Left lobe of liver (tissue), 2 donors: ENCODE results near the gene CADM2. TPM values are rescaled to one million over a fixed set of nuclear protein-coding genes. Genes with fewer than 3 reads are reported as not detected.
A peak's percentile ranks its signal among the peaks of the same experiment; 100 is the strongest.

Source experiments
- ATAC-seq: fragments of 200-7000 bp; cut with Tn5 transposase; one replicate; pipeline ENCODE4 v1.9.1; 2020; ENCODE audit warnings: mild to moderate bottlenecking, moderate library complexity
- DNase-seq: peaks from one replicate; pipeline ENCODE4 v3.0.0-alpha.2; 2020; ENCODE audit warnings: low spot score
- total RNA-seq: library from RNA; stranded (reverse); gene quantifications from one replicate; pipeline ENCODE4 v1.2.1, GENCODE V29; 2021
- donor health status: DM: no; HTN: no; CAD: no; lungs with moderate emphysema.
- donor health status: DM: no; HTN: yes; CAD: no.

Gene CADM2
- total RNA-seq, 1 donor from 2014 or later = 0.08 TPM

GRCh38 chr3:85533586-85533985 lies 574.8 kb downstream of the CADM2 start:
- no peak for ATAC-seq
- DNase-seq = no peak

DNA sequence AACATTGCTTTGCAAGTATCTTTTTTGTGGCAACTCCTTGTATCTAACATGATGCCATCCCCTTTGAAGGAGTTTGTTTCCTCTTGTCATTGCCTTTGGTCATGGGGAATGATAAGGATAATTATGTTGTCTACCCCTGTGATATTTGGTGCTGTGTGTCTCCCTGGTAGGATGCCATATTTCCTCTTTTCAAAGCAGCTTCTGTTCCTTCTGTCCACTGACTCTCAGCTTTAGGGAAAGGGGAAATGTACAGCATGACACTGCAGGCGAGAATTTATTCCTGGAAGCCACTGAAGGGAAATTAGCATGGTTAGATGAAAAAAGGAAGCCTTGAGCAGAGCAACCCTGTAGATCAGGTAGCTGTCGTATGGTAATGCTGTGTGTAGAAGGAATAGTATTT lies 576.7 kb downstream of the CADM2 start:
- ATAC-seq = no peak
- no peak for DNase-seq

GRCh38 chr3:85539232-85539631 lies 580.4 kb downstream of the CADM2 start:
- ATAC-seq (no peak), DNase-seq (no peak)

GRCh38 chr3:85554153-85554552 lies 595.4 kb downstream of the CADM2 start:
- no peak for DNase-seq
- no peak for ATAC-seq

- ATAC-seq (peak; percentile 34), DNase-seq (no peak)
Observed at GRCh38 chr3:85560088-85560785, 601.4 kb downstream of the CADM2 start.

GRCh38 chr3:85567071-85567676 lies 608.4 kb downstream of the CADM2 start:
- peak; percentile 38 for ATAC-seq
- no peak for DNase-seq

DNA sequence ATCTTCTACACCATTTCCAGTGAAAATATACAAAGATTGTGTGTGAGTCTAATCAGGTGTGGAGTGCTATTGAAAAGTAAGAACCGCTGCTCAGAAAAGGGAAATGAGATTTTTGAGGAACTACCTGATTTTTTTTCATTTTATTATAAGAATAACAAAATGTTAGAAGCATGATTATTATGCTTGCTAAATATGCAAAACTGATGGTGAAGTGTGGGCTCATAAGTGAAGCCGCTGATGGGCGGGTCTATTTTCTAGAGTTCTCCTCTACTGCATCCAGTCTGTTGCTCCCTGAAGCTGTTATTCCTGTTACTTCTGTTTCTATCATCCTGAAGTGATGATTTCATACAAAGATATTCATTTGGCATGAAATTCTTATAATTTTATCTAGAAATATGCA lies 612.0 kb downstream of the CADM2 start:
- ATAC-seq (no peak), DNase-seq (no peak)

DNA sequence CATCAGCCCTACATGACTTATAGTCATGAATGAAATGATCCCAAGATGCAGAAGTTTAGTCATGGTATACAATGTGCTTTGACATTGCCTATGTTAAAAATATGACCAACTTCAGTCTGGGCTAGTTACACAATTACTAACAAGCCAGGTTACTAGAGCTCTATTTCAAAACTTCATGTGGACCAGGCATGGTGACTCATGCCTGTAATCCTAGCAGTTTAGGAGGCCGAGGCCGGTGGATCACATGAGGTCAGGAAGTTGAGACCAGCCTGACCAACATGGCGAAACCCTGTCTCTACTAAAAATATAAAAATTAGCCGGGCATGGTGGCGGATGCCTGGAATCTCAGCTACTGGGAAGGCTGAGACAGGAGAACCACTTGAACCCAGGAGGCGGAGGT lies 613.0 kb downstream of the CADM2 start:
- DNase-seq = no peak
- ATAC-seq = no peak

GRCh38 chr3:85572426-85572825 lies 613.6 kb downstream of the CADM2 start:
- no peak for DNase-seq

DNA sequence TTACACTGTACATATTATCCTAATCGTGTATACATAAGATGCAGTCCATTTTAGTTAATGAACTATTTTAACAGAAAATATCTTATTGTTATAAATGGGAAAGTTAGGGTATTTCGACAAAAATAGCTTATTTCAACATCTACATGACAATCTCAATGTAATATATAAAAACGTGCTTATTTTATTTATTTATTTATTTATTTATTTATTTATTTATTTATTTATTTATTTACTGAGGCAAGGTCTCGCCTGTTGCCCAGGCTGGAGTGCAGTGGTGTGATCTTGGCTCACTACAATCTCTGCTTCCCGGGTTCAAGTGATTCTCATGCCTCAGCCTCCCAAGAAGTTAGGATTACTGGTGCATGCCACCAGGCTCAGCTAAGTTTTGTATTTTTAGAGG lies 614.2 kb downstream of the CADM2 start:
- ATAC-seq = no peak
- no peak for DNase-seq

More at GRCh38 chr3:85572426-85572825, 613.6 kb downstream of the CADM2 start:
- ATAC-seq = no peak

GRCh38 chr3:85574006-85574705 lies 615.4 kb downstream of the CADM2 start:
- ATAC-seq = no peak
- no peak for DNase-seq

GRCh38 chr3:85576091-85576690 lies 617.4 kb downstream of the CADM2 start:
- ATAC-seq (peak; percentile 88), DNase-seq (peak; percentile 53)

DNA sequence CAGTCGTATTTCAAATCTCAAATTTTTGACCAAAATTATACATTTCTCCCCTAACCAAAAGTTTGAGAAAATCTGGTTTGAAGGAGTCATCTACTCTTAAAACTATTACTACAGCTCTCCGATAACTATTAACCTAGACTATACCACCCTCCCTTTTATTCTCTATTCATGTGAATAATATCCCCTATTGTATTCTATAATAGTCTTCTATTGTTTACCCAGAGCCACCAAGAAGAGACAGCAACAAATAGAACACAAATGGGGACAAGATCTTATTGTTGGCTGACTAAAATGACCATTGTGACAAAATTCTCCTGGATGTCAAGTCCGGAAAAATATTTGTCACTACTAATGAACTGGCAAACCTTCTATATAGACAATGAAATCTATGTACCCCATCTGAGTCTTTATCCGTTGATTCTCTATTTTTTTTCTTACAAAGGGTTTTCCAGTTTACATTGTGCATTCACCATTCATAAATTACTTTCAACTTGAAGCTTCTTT lies 618.0 kb downstream of the CADM2 start:
- DNase-seq = no peak
- ATAC-seq = no peak

- ATAC-seq (no peak), DNase-seq (no peak)
Observed at GRCh38 chr3:85584779-85585356, 626.1 kb downstream of the CADM2 start.

GRCh38 chr3:85586018-85586417 lies 627.2 kb downstream of the CADM2 start:
- DNase-seq (no peak), ATAC-seq (no peak)

DNA sequence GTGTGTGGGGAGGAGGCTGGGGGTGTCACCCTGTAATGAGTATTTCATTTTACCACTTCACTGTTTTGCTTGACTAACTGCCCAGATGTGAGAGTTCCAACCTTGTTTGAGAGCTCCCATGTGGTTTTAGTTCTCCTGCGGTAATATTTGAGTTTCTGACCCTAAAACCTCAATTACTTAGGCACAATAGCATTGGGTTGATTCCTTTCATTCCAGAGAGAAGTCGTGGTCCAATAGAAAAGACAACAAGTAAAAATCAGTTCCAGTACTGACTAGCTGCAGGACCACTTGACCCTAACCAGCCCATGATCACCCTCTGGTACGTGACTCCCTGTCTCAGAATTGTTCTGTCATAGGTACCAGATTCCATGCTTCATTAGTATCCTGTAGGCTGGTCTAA lies 630.4 kb downstream of the CADM2 start:
- ATAC-seq = no peak
- no peak for DNase-seq

DNA sequence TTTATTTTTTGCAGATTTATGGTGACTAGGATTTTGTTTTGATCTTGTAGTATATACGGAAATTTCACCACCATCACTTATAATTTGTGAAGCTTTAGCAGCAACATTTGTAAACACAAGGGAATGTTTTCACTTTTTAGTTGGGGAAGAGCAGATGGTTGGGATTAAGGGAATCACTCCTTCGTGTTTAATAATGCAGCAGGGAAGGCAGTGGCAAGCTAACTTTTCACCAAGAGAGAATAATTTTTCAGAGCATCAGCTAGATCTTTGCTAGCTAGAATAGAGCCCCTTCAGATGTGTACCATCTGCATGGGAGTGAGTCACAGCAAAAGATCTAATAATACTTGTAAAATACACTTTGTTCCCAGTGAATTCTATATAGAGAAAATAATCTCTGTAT lies 632.7 kb downstream of the CADM2 start:
- no peak for ATAC-seq
- DNase-seq = no peak

- ATAC-seq (no peak), DNase-seq (no peak)
Observed at GRCh38 chr3:85592256-85592655, 633.5 kb downstream of the CADM2 start.

DNA sequence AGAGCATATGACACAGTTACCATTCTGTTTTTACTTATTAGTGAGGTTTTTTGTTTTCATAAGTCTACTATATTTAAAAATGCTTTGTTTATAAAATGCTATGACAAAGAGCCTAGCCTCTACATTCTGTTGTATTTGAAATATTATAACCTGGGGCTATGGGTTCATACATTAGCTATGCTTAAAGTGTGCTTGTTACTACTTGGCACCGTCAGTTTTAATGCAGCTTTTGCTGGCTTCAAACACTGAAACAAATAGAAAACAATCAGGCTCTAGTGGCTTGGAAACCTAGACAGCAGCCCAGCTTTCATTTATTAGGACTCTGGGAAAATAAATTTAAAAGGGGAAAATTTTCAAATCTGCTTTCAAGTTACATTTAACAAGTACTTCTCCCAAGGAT lies 635.9 kb downstream of the CADM2 start:
- ATAC-seq = no peak

GRCh38 chr3:85603378-85603777 lies 644.6 kb downstream of the CADM2 start:
- ATAC-seq = no peak

More for the DNA sequence above, 635.9 kb downstream of the CADM2 start:
- DNase-seq = no peak

DNA sequence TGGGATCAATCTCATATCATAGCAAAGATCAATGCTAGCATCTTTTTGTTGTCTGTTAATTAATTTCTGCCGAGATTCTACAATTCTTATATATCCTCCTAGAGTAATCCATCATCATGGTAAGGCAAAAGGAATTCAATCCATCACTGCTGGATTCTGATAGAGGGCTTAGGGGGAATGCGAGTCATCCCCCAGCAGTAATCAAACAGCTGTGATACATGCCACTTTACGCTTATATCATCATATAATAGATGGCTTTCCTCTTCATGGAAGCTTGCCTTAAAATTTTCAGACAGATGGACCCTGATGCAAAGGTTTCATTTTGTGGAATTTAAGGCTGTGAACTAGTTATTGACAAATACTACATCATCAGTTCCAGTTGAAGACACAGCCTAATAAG lies 645.9 kb downstream of the CADM2 start:
- ATAC-seq (no peak), DNase-seq (no peak)

More at GRCh38 chr3:85603378-85603777, 644.6 kb downstream of the CADM2 start:
- no peak for DNase-seq
